HEK293T (cell line): Measurements from ENCODE around the gene SLC25A28.

Experiments
- CTCF ChIA-PET: fragments of 350-600 bp; formaldehyde crosslinking; extraction: SDS; loops from one replicate; lab custom pipeline; 2021; ENCODE audit warnings: antibody characterized with exemption, inconsistent platforms; lab: Yijun Ruan, JAX
- POLR2A ChIA-PET: fragments of 350-600 bp; formaldehyde crosslinking; extraction: SDS; loops from one replicate; lab custom pipeline; 2020; ENCODE audit warnings: antibody characterized with exemption, inconsistent platforms; lab: Yijun Ruan, JAX
- DNase-seq: peaks from one replicate; pipeline ENCODE4 v3.0.0; 2012; ENCODE audit warnings: mixed read lengths; ENCODE audit errors: extremely low spot score
- ARNT ChIP-seq: fragments of 450-650 bp; IDR thresholded peaks from 2 replicates; pipeline ENCODE4 v1.6.1; 2017; ENCODE audit warnings: mild to moderate bottlenecking
- BHLHE40 ChIP-seq: fragments of 450-650 bp; IDR thresholded peaks from 2 replicates; pipeline ENCODE4 v1.6.1; 2016; ENCODE audit warnings: mild to moderate bottlenecking, moderate library complexity, borderline replicate concordance
- CTBP1 ChIP-seq: fragments of 450-650 bp; IDR thresholded peaks from 2 replicates; pipeline ENCODE4 v1.6.1; 2016; ENCODE audit warnings: borderline replicate concordance
- ELF4 ChIP-seq: fragments of 450-650 bp; IDR thresholded peaks from 2 replicates; pipeline ENCODE4 v1.6.1; 2017; ENCODE audit warnings: antibody characterized with exemption
- FOXA1 ChIP-seq: fragments of 450-650 bp; IDR thresholded peaks from 2 replicates; pipeline ENCODE4 v1.6.1; 2016; ENCODE audit warnings: mild to moderate bottlenecking
- FOXK2 ChIP-seq: fragments of 450-650 bp; IDR thresholded peaks from 2 replicates; pipeline ENCODE4 v1.6.1; 2016; ENCODE audit warnings: mild to moderate bottlenecking
- FOXM1 ChIP-seq: fragments of 450-650 bp; IDR thresholded peaks from 2 replicates; pipeline ENCODE4 v1.6.1; 2017; ENCODE audit warnings: mild to moderate bottlenecking, borderline replicate concordance
- HDGF ChIP-seq: fragments of 450-650 bp; IDR thresholded peaks from 2 replicates; pipeline ENCODE4 v1.6.1; 2017; ENCODE audit warnings: antibody characterized with exemption, borderline replicate concordance
- L3MBTL2 ChIP-seq: fragments of 450-650 bp; conservative IDR thresholded peaks from 2 replicates; pipeline ENCODE4 v1.6.1; 2016; ENCODE audit warnings: mild to moderate bottlenecking
- LEF1 ChIP-seq: fragments of 450-650 bp; IDR thresholded peaks from 2 replicates; pipeline ENCODE4 v1.6.1; 2017; ENCODE audit warnings: mild to moderate bottlenecking, borderline replicate concordance
- NFRKB ChIP-seq: fragments of 450-650 bp; IDR thresholded peaks from 2 replicates; pipeline ENCODE4 v1.6.1; 2016; ENCODE audit warnings: mild to moderate bottlenecking, moderate library complexity
- SP1 ChIP-seq: fragments of 450-650 bp; IDR thresholded peaks from 2 replicates; pipeline ENCODE4 v1.6.1; 2017
- SUZ12 ChIP-seq: fragments of 450-650 bp; IDR thresholded peaks from 2 replicates; pipeline ENCODE4 v1.6.1; 2016; ENCODE audit warnings: mild to moderate bottlenecking
- TARDBP ChIP-seq: fragments of 450-650 bp; IDR thresholded peaks from 2 replicates; pipeline ENCODE4 v1.6.1; 2016
- ZNF384 ChIP-seq: fragments of 450-650 bp; IDR thresholded peaks from 2 replicates; pipeline ENCODE4 v1.6.1; 2016
- TF ChIP-seq, protein P1 (sequence below): fragments of 450-650 bp; IDR thresholded peaks from 2 replicates; pipeline ENCODE4 v1.6.1; 2016

SLC25A28 gene

DNA sequence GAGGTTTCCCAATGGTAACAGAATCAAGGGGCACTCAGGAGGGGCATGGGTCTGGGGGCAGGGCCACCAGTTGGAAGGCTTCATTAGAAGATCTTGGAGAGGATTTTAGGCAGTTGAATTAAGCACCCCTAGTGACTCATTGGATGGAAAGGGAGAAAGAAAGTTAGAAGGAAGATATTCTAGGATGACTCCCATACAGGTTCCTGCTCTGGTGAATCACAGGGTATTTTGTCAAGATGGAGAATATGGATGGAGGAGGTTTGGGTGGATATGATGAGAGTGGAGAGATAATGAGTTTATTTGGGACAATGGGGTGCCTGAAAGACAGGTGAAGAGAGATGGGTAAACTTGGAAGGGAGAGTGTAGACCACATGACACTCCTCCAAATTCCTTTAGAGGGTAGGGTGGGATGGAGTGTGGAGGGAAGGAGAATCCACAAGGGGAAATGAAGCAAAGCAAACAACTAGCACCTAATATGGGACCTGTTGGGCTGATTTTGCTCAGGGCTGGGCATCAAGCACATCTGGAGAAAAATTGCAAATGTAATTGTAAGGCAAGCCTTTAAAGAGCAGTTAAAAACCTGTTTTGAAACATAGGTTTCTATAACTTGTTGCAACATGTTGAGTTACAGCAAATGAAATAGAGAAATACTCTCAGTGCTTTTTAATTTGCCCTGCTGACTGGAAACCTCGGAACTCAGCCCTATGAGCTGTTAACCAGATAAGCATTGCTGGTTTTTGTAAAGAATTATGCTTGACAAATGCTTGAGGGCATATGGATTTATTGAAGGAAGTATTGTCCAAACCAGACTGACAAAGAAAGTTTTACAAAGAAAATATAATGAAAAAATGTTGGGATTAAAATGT lies 36.2 kb upstream of the SLC25A28 start:
- CTCF ChIA-PET = interaction anchor here (0.6 kb wide), 1 partner anchor 23 kb away, joined by 3 read pairs; no protein-coding TSS in a partner anchor
- TF ChIP-seq ARNT (no peak), NFRKB (no peak)
- POLR2A ChIA-PET = no interaction called here
- DNase-seq = no peak

DNA sequence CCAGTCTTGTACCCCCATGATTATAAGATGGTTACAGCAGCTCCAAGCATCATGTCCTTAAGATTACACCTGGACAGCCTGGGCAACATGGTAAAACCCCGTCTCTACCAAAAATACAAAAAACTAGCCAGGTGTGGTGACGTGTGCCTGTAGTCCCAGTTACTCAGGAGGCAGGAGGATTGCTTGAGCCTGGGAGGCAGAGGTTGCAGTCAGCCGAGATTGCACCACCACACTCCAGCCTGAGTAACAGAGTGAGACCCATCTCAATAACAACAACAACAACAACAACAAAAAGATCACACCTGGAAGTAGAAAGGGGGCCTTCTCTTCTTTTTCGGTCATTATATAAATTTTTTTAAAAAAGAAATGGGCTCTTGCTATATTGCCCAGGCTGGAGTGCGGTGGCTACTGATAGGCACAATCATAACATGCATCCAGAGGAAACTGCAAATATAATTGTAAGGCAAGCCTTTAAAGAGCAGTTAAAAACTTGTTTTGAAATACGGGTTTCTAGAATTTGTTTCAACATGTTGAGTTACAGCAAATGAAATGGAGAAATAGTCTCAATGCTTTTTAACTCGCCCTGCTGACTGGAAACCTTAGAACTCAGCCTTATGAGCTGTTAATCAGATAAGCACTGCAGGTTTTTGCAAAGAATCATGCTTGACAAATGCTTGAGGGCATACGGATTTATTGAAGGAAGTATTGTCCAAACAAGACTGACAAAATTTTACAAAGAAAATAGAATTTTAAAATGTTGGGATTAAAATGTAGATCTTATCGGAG lies 34.3 kb upstream of the SLC25A28 start:
- DNase-seq = no peak
- ChIA-PET CTCF (no interaction called here), POLR2A (interaction anchor here (2.1 kb wide), 1 partner anchor 33 kb away, joined by 10 read pairs; no protein-coding TSS in a partner anchor)
- TF ChIP-seq FOXA1 = no peak
- 0 out of 2 replicates have a peak, but pooled peaks have one; percentile 11 for TF ChIP-seq L3MBTL2

DNA sequence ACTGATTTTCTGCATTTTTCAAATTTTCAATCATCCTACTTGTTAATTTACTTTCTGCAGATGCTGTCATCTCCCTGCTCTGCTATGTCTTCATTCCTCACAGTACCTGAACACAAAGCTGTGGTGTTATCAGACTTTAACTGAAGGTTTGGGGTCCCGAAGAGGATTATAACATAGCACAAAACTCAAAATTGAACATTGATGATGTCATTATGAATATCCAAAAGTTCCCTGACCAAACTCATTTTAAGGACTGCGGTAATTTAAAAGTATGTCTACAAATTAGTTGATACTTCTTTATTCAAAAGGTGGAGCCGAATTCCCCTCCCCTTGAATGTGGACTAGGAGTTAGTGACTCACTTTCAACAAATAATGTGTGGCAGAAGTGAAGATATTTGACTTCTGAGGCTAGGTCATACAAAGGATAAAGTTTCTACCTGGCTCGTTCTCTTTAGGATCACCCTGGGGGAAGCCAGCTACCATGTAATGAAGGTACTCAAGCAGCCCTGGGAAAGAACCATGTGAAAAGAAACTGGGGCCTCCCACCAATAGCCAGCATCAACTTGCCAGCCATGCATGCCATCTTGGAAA lies 32.7 kb upstream of the SLC25A28 start:
- TF ChIP-seq SP1 (no peak), FOXK2 (no peak), FOXA1 (no peak), CTBP1 (no peak), SUZ12 (no peak)
- ChIA-PET POLR2A (interaction anchor here (2.1 kb wide), 1 partner anchor 31 kb away, joined by 10 read pairs; no protein-coding TSS in a partner anchor), CTCF (no interaction called here)
- no peak for DNase-seq

DNA sequence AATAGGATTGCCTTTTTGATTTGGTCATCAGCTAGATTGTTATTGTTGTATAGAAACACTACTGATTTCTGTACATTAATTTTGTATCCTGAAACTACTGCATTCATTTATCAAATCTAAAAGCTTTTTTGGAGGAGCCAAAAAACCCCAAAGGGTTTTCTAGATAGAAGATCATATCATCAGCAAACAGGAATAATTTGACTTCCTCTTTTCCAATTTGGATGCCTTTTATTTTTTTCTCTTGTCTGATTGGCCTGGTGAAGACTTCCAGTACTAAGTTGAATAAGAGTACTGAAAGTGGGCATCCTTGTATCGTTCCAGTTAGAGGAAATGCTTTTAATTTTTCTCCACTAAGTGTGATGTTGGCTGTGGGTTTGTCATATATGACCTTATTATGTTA lies 28.5 kb upstream of the SLC25A28 start:
- ChIA-PET CTCF (no interaction called here), POLR2A (no interaction called here)
- TF ChIP-seq LEF1 (no peak), ELF4 (no peak), FOXK2 (no peak), FOXM1 (no peak), TARDBP (no peak), L3MBTL2 (no peak), NFRKB (no peak)
- TF ChIP-seq, protein P1, sequence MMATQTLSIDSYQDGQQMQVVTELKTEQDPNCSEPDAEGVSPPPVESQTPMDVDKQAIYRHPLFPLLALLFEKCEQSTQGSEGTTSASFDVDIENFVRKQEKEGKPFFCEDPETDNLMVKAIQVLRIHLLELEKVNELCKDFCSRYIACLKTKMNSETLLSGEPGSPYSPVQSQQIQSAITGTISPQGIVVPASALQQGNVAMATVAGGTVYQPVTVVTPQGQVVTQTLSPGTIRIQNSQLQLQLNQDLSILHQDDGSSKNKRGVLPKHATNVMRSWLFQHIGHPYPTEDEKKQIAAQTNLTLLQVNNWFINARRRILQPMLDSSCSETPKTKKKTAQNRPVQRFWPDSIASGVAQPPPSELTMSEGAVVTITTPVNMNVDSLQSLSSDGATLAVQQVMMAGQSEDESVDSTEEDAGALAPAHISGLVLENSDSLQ = no peak
- DNase-seq = no peak

DNA sequence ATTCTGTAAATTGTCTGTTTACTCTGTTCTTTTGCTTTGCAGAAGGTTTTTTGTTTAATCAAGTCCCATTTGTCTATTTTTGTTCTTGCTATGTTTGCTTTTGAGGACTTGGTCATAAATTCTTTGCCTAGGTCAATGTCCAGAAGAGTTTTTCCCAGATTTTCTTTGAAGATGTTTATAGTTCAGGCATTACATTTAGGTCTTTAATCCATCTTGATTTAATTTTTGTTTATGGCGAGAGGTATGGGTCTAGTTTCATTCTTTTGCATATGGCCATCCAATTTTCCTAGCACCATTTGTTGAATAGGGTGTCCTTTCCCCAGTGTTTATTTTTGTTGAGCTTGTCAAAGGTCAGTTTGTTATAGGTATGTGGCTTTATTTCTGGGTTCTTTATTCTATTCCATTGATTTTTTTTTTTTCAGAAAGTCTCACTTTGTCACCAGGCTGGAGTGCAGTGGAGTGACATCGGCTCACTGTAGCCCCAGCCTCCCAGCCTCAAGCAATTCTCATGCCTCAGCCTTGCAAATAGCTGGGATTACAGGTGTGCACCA lies 27.4 kb upstream of the SLC25A28 start:
- ChIA-PET POLR2A (no interaction called here), CTCF (no interaction called here)
- no peak for DNase-seq
- TF ChIP-seq, protein P1 = no peak
- TF ChIP-seq LEF1 (no peak), NFRKB (no peak)

DNA sequence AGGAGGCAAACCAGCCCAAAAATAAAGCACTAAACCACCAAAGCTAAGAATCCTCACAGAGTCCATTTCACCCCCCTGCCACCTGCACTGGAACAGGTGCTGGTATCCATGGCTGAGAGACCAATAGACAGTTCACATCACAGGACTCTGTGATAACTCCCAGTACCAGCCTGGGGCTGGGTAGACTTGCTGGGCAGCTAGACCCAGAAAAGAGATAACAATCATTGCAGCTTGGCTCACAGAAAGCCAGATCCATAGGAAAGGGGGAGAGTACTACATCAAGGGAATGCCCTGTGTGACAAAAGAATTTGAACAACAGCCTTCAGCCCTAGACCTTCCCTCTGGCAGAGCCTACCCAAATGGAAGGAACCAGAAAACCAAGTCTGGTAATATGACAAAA lies 13.6 kb upstream of the SLC25A28 start:
- TF ChIP-seq, protein P1 = no peak
- TF ChIP-seq ZNF384 (no peak), SP1 (no peak), HDGF (no peak), ELF4 (no peak), BHLHE40 (no peak), NFRKB (no peak), LEF1 (no peak), SUZ12 (no peak), FOXA1 (no peak), FOXK2 (no peak), FOXM1 (no peak), CTBP1 (no peak), TARDBP (no peak), L3MBTL2 (no peak), ARNT (no peak)
- ChIA-PET CTCF (no interaction called here), POLR2A (interaction anchor here (1.4 kb wide), 1 partner anchor 12 kb away, joined by 4 read pairs; no protein-coding TSS in a partner anchor)
- DNase-seq = no peak
